Activated CD8-positive, alpha-beta T cell treated with anti-CD3 and anti-CD28 coated beads for 36 hours (primary cell): Measurements from ENCODE around the gene GRM8. TPM values are rescaled to one million over a fixed set of nuclear protein-coding genes. Genes with fewer than 3 reads are reported as not detected.

Experiments
- ATAC-seq: fragments of 200-7000 bp; cut with Tn5 transposase; one replicate; pipeline ENCODE4 v1.10.0; 2021; ENCODE audit warnings: mild to moderate bottlenecking, moderate library complexity
- CTCF ChIA-PET: fragments of 350-600 bp; sonication (Branson Sonifier 250); formaldehyde crosslinking; loops from one replicate; lab custom pipeline; 2021; ENCODE audit warnings: antibody characterized with exemption; lab: Charles Lee
- POLR2A ChIA-PET: fragments of 350-600 bp; sonication (Branson Sonifier 250); formaldehyde crosslinking; loops from one replicate; lab custom pipeline; 2021; ENCODE audit warnings: antibody characterized with exemption; lab: Charles Lee
- DNase-seq: peaks from one replicate; pipeline ENCODE4 v3.0.0-alpha.2; 2020
- H3K27ac Mint-ChIP-seq: one replicate; pipeline ENCODE4 v1.8.0; 2021; ENCODE audit warnings: mild to moderate bottlenecking, mixed read lengths
- H3K27me3 Mint-ChIP-seq: one replicate; pipeline ENCODE4 v1.8.0; 2021; ENCODE audit warnings: mixed read lengths
- H3K36me3 Mint-ChIP-seq: one replicate; pipeline ENCODE4 v1.8.0; 2021; ENCODE audit warnings: low read depth, mixed read lengths
- H3K4me1 Mint-ChIP-seq: one replicate; pipeline ENCODE4 v1.8.0; 2021; ENCODE audit warnings: low read depth, mixed read lengths
- H3K4me3 Mint-ChIP-seq: one replicate; pipeline ENCODE4 v1.8.0; 2021; ENCODE audit warnings: mild to moderate bottlenecking, moderate library complexity, mixed read lengths
- H3K9me3 Mint-ChIP-seq: one replicate; pipeline ENCODE4 v1.8.0; 2021; ENCODE audit warnings: mixed read lengths
- CTCF ChIP-seq: fragments of 200-600 bp; IDR thresholded peaks from one replicate; pipeline ENCODE4 v1.8.0; 2022; ENCODE audit warnings: antibody characterized with exemption, mild to moderate bottlenecking
- intact Hi-C: fragments of 100-400 bp; cut with micrococcal nuclease; formaldehyde crosslinking; loops from one replicate; pipeline ENCODE4 v1.10.0; 2022
- total RNA-seq, 2 experiments: library from RNA; stranded (reverse); gene quantifications; one replicate each; pipeline ENCODE4 v1.2.3, GENCODE V29; 2021

Gene GRM8
- total RNA-seq, 2 experiments from 2014 or later: not detected

- TF ChIP-seq CTCF: no peak
- no peaks in the 10 kb centered on the region for H3K36me3 Mint-ChIP-seq
- H3K9me3 Mint-ChIP-seq: no peaks in the 10 kb centered on the region
- peaks cover 68% of the 10 kb centered on the region for H3K27me3 Mint-ChIP-seq
- intact Hi-C loops: no loop called here
- peaks cover 13% of the 10 kb centered on the region for H3K4me1 Mint-ChIP-seq
- ChIA-PET CTCF (interaction anchor here (0.9 to 3.6 kb wide), 2 partner anchors 11 to 263 kb away, joined by 4 to 12 read pairs; no protein-coding TSS in a partner anchor), POLR2A (no interaction called here)
- no peak for ATAC-seq
- H3K4me3 Mint-ChIP-seq: no peak overlapping the region
- peak; percentile 2 for DNase-seq
- no peak overlapping the region for H3K27ac Mint-ChIP-seq
Measured at GRCh38 chr7:127251036-127251464, 1.7 kb downstream of the GRM8 start.

GRCh38 chr7:127250312-127251035 is 2.3 kb downstream of the GRM8 start:
- intact Hi-C loops: no loop called here
- Mint-ChIP-seq H3K4me3 (no peak overlapping the region), H3K27me3 (peaks cover 62% of the 10 kb centered on the region), H3K27ac (no peak overlapping the region), H3K36me3 (no peaks in the 10 kb centered on the region), H3K9me3 (no peaks in the 10 kb centered on the region), H3K4me1 (peaks cover 13% of the 10 kb centered on the region)
- DNase-seq (no peak), ATAC-seq (no peak)
- ChIA-PET POLR2A (no interaction called here), CTCF (interaction anchor here (0.9 to 3.6 kb wide), 2 partner anchors 11 to 264 kb away, joined by 4 to 12 read pairs; no protein-coding TSS in a partner anchor)
- no peak for TF ChIP-seq CTCF

GRCh38 chr7:127245607-127246006 is 7.1 kb downstream of the GRM8 start:
- no peaks in the 10 kb centered on the region for H3K9me3 Mint-ChIP-seq
- H3K4me1 Mint-ChIP-seq: no peaks in the 10 kb centered on the region
- peaks cover 52% of the 10 kb centered on the region for H3K27me3 Mint-ChIP-seq
- H3K36me3 Mint-ChIP-seq: no peaks in the 10 kb centered on the region
- no peak overlapping the region for H3K4me3 Mint-ChIP-seq
- H3K27ac Mint-ChIP-seq: no peak overlapping the region
- CTCF ChIA-PET: interaction anchor here (0.9 to 1.1 kb wide), 3 partner anchors 9 to 442 kb away, joined by 3 to 5 read pairs (median 4); no protein-coding TSS in a partner anchor
- ATAC-seq (no peak), DNase-seq (no peak)
- intact Hi-C loops: no loop called here
- POLR2A ChIA-PET: no interaction called here
- no peak for TF ChIP-seq CTCF

GRCh38 chr7:127245002-127245401 is 7.7 kb downstream of the GRM8 start:
- DNase-seq (no peak), ATAC-seq (no peak)
- ChIA-PET CTCF (interaction anchor here (1.1 kb wide), 1 partner anchor 442 kb away, joined by 4 read pairs; no protein-coding TSS in a partner anchor), POLR2A (no interaction called here)
- TF ChIP-seq CTCF: no peak
- H3K27ac Mint-ChIP-seq: no peak overlapping the region
- H3K4me1 Mint-ChIP-seq: no peaks in the 10 kb centered on the region
- no peaks in the 10 kb centered on the region for H3K36me3 Mint-ChIP-seq
- H3K4me3 Mint-ChIP-seq: no peak overlapping the region
- intact Hi-C loops: no loop called here
- peaks cover 48% of the 10 kb centered on the region for H3K27me3 Mint-ChIP-seq
- no peaks in the 10 kb centered on the region for H3K9me3 Mint-ChIP-seq

- CTCF ChIA-PET: interaction anchor here (2.3 kb wide), 1 partner anchor 12 kb away, joined by 12 read pairs; the partner anchor contains the start of gene GRM8
- Mint-ChIP-seq H3K27me3 (peaks cover 31% of the 10 kb centered on the region), H3K4me3 (no peak overlapping the region), H3K4me1 (no peaks in the 10 kb centered on the region), H3K27ac (no peak overlapping the region), H3K36me3 (no peaks in the 10 kb centered on the region), H3K9me3 (no peaks in the 10 kb centered on the region)
- ATAC-seq (no peak), DNase-seq (peak; percentile 44)
- POLR2A ChIA-PET: no interaction called here
- TF ChIP-seq CTCF: peak; percentile 47
- intact Hi-C loops: no loop called here
Measured at GRCh38 chr7:127239814-127240213, 12.9 kb downstream of the GRM8 start.
